MV-4-11 (cell line): Measurements from ENCODE around the gene UBE2H.
A peak's percentile ranks its signal among the peaks of the same experiment; 100 is the strongest.

Source experiments
- DNase-seq: peaks from one replicate; lab custom pipeline; 2025; lab: John Stamatoyannopoulos, UW

The UBE2H gene

DNA sequence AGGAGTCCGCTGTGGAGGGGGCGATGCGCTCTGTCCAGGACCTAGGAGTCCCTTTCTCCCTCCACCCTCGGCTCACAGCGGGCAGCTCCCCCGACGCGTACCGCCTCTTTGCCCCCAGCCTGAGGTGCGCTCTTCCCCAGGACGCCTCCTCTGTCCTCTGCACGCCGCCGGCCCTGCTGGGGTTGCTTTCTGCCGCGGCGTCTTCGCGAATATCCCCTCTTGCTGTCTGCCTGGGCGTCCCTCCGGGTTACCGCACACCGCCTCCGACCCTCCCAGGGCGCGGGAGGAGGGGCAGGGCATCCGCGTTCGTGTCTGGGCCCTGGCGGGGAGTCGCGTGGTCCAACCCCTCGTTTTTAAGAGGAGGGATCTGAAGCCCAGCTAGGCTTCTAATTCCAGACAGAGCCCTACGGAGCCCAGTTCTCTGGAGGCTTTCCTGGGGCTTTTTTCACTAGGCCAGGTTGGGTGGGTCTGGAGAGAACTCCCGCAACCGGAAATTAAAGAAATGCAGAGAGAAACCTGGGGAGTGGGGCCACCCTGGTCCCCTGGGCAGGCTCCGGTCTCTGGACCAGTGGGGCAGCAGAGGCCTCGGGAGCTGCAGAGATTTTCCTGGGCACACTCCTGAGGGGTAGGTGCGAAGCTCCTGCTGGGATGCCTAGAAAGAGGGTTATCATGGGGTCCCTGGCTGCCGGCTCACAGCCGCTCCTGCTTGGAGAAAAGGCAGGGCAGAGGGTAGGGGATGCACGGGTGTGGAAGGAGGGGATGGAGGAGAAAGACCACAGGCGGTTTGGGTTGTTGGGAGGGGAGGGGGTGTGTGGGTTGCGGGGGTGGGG is 166.9 kb downstream of the UBE2H start:
- no peak for DNase-seq

DNA sequence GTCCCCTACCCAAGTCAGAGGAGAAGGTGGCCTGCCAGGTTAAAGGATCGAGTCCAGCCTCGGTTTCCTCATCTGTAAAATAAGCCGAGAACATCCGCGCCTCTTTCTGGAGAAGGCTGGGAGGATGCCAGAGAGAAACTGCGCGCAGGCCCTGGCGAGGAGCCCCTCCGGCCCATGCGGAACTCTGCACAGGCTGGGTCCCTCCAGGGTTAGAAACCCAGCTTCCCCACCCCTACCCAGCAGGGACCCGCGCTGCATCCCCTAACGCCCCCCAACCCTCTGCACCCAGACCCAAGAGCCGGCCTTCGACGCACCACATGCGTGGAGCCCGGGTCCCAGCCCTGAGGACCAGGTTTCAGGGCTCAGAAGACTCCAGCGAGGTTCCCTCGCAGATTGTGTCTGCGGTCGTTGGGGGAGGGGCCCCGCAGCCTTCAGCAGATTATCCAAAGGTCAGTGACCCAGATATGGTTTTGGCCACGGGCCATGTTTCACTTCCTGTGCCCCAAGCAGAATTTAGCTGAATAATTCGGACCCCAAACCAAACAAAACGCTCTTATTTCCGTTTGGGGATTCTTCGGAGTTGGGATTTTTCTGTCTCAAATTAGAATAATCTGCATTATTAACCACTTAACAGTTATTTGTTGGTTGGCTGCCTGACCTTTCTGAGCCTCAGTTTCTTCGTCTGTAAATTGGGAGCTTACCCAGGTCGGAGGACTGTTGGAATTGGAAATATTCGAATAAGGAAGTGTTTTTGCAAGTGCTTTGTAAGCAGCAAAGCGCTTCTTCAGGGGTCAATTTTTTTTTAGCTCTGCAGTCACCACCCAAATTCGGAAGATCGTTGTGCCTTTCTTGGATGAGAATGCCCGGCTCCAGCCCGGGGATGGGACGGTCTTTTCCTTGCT is 167.7 kb downstream of the UBE2H start:
- DNase-seq: peak; percentile 90

DNA sequence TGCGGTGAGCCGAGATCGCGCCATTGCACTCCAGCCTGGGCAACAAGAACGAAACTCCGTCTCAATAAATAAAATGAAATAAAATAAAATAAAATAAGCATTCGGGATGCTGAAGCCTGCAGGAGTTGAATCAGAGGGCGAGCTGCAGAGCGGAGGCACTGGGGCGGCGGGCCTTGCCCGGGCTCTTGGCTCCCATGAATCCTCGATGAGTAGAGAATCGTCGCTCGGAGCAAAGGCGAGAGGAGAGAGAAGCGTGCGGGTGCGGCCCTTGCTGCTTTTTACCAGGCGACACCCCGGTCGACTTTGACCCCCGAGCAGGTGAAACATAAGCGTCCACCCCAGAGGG is 168.3 kb downstream of the UBE2H start:
- DNase-seq: no peak

DNA sequence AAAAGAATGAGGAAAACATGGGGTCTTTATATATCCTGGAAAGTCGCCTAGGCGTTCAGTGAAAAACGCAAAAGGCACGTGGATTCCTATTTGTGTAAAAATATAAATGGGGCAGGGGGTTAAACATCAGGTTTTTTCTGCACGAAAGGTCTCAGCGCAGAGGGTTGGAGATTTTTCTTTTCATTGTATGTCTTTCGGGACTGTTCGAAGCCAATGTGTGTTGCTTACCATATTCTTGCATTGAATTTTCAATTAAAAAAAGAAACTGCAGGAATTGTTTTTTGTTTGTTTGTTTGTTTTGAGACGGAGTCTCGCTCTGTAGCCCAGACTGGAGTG is 169.2 kb downstream of the UBE2H start:
- DNase-seq: no peak

DNA sequence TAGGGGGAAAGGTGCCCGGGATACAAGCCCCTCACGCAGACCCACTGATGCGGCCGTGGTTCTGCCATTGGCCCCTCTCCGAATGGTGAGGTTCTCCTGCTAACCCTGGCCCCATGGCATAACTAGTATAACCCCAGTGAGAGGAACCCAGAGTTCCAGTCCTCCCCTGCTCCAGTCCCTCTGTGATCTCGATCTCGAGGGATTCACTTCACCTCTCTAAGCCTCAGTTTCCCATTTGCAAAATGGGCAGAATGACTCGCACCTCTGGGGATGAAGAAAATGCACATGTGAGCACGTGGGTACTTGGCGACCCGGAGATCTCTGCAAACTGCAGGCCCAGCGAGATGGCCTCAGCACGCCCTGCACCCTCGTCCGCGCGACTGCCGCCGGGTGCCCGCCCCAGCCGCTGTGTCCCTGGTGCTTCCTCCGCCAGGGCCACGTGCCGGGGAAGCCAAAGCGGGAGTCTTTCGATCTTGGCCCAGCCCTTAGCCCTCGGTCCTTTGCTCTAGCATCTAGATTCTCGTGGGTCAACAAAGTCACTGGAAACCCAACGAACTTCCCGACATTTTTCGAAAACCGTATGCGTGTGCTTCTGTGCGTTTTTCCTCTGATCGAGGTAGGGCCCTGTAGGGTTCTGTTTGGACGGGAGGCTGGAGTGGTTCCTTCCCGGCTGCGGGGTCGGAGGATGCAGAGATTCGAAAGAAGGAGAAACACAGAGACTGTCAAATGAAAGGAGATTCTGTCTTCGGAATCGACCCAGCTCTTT is 169.8 kb downstream of the UBE2H start:
- no peak for DNase-seq

DNA sequence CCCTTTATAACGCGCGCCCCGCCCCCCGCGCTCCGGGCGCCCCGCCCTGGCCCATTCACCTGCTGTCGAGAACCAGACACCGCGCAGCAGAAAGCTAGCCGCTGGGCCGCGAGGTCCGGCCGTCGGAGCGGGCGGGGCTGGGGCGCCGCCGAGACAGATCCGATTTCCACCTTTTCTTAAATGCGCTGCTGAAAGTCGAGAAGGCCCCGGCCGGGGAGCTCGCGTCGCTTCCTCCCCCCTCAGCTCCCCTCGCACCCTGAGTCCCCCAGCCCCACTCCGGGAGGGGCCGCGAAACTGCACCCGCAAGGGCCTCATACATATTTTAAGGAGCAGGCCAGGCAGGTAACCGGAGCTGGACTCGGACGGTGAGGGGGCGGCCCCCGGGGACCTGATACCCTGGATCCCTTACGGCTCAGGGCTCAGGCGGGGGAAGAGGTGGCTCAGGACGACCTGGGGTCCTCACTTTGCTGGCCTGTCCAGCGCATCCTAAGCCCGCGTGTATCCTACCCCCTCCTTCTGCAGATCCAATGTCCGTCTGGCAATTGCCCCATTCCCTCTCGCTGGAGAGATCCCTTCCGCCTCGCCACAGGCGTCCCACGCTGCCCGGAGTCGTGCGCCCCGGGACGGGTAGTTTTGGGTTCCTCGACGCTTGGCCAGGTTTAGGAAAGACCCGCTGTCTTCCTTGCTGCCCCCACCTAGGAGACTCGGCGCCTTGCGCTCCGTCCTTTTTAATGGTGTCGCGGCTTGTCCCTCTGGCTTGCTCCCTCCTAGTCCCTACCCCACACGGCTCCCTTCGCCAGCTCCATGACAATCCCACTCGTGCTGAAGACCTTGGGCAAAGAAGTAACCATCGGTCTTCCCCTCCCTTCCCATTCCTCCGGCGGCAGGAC is 170.6 kb downstream of the UBE2H start:
- DNase-seq: no peak

DNA sequence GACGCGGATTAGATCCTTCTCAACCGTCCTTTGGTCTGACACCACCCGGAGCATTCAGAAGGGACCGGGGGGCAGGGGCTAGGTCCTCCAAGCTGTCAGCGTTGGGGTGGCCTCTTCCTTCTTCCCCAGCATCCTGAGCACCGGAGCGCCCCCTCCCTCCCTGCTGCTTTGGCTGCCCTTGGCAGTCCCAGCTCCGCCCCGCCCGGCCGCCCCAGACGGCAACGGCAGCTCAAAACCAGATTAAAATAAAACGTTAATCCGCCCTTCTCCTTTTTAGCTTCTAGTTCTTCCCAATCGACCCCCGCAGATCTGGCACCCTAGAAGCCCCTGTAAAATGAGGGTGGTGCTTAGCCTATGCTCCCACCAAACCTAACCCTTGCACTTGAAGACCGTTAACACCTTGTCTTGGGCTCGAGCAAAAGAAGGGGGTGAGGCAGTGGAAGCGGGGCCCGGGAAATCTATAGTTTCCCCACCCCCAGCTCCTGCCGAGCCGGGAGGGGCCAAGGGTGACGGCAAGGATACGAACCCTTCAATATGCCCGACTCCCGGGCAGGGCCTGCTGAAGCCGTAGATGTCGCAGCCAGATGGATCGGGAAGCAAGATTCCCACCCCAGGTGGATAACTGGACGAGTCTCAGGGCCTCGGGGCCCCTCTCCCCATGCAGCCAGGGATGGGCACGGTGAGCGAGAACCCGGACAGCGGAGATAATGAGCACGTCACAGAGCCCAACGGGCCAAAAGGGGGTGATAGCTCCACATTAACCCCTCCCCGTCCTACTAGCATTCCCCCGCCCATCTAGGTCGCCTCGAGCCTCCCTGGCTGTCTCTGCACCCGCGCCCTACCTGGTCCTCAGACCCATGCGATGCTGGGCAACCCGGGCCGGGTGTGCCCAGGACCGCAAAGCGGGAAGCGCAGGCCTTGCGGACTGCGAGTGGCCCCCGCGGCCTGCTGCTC is 171.5 kb downstream of the UBE2H start:
- no peak for DNase-seq
